ENCODE data around the gene GORASP2.

Gene GORASP2

DNA sequence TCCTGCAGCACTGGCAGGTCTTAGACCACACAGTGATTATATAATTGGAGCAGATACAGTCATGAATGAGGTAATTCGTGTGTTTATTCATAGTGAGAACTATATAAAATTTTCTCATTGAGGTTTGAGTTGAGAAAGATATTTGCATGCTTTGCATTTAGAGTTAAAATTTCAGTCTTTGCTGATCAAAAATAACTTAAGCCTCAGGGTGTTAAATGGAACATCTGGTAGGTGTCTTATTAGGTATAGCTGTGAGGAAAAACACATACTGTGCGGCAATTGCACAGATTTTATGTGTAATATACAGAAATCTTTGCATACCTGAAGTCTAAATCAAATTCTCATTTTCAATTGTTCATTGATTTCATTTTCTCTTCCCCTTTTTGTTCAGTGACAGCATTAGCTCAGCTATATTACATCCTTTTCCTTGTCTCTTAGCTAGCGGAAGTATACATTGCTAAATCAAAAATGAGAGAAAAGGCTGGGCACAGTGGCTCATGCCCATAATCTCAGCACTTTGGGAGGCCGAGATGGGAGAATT lies 21.2 kb downstream of the GORASP2 start:
- POLR2A ChIA-PET (ENCODE audit: low non-redundant PET), result no interaction called here
- TF ChIP-seq CTCF (conservative IDR thresholded peaks at IDR 0.05; ENCODE audit: low read depth), result no peak
- no peak overlapping the region for H3K27ac ChIP-seq
- no peak for DNase-seq (ENCODE audit: low spot score)
- CTCF ChIA-PET, result interaction anchor here (0.7 kb wide), 1 partner anchor 475 kb away, joined by 3 read pairs; no protein-coding TSS in a partner anchor

- CTCF ChIA-PET, result no interaction called here
- no peak for TF ChIP-seq CTCF (conservative IDR thresholded peaks at IDR 0.05; ENCODE audit: low read depth)
- POLR2A ChIA-PET (ENCODE audit: low non-redundant PET), result no interaction called here
- DNase-seq (ENCODE audit: low spot score), result no peak
- H3K27ac ChIP-seq, result no peak overlapping the region
Observed at GRCh38 chr2:170953941-170954340, 24.9 kb downstream of the GORASP2 start.

- no peak for DNase-seq (ENCODE audit: low spot score)
- no peak overlapping the region for H3K27ac ChIP-seq
- ChIA-PET CTCF (interaction anchor here (0.6 kb wide), 1 partner anchor 496 kb away, joined by 6 read pairs; no protein-coding TSS in a partner anchor), POLR2A (ENCODE audit: low non-redundant PET) (no interaction called here)
- TF ChIP-seq CTCF (conservative IDR thresholded peaks at IDR 0.05; ENCODE audit: low read depth), result no peak
Observed at GRCh38 chr2:170963386-170963785, 34.3 kb downstream of the GORASP2 start.

GRCh38 chr2:170965446-170966225 lies 36.6 kb downstream of the GORASP2 start:
- CTCF ChIA-PET, result interaction anchor here (1.3 to 1.5 kb wide), 2 partner anchors 11 to 36 kb away, joined by 4 to 6 read pairs; partner anchors contain the start of gene GORASP2

DNA sequence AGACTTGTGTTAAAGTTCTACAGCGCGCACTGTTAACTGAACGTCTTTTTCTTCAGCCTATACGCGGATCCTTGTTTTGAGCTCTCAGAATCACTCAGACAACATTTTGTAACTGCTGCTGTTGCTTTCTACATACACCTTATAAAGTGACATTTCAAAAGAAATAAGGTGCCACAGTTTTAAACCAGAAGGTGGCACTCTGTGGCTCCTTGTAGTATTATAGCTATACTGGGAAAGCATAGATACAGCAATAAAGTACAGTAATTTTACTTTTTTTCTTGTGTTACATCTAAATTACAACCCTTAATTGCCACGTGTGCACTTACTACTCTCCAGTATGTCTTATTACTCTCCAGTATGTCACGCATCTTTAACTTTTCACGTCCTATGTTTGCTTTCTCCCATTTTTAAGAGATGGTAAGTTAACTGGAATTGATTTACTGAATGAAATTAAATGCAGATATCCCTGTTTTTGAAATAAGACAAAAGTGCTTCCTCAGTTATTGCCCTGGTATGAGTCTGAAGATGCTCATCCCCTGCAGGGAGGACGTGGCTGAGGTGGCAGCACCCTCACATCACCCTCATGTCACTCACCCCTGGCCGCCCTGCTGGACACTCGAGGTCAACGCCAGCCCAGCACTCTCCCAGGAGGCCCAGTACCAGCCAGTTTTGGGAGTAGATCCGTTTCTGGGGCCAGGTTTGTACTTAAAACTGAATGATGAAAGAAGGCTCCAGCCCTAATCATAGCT lies 37.8 kb downstream of the GORASP2 start:
- TF ChIP-seq CTCF (conservative IDR thresholded peaks at IDR 0.05; ENCODE audit: low read depth), result no peak; the same call in 1 of the 2 replicates
- ChIA-PET CTCF (interaction anchor here (0.5 to 0.7 kb wide), 2 partner anchors 52 to 446 kb away, joined by 3 to 8 read pairs; no protein-coding TSS in a partner anchor), POLR2A (ENCODE audit: low non-redundant PET) (no interaction called here)
- no peak for DNase-seq (ENCODE audit: low spot score)
- H3K27ac ChIP-seq, result peak overlapping the region; percentile 84

More at GRCh38 chr2:170965446-170966225, 36.6 kb downstream of the GORASP2 start:
- POLR2A ChIA-PET (ENCODE audit: low non-redundant PET), result no interaction called here
- H3K27ac ChIP-seq, result peak overlapping the region; percentile 84
- no peak for TF ChIP-seq CTCF (conservative IDR thresholded peaks at IDR 0.05; ENCODE audit: low read depth)
- DNase-seq (ENCODE audit: low spot score), result peak; percentile 72

GRCh38 chr2:170967553-170967952 lies 38.5 kb downstream of the GORASP2 start:
- ChIA-PET POLR2A (ENCODE audit: low non-redundant PET) (no interaction called here), CTCF (no interaction called here)
- no peak for DNase-seq (ENCODE audit: low spot score)
- TF ChIP-seq CTCF (conservative IDR thresholded peaks at IDR 0.05; ENCODE audit: low read depth), result no peak
- peak overlapping the region; percentile 13 for H3K27ac ChIP-seq
